ENCODE data around the gene CFAP90.

DNA sequence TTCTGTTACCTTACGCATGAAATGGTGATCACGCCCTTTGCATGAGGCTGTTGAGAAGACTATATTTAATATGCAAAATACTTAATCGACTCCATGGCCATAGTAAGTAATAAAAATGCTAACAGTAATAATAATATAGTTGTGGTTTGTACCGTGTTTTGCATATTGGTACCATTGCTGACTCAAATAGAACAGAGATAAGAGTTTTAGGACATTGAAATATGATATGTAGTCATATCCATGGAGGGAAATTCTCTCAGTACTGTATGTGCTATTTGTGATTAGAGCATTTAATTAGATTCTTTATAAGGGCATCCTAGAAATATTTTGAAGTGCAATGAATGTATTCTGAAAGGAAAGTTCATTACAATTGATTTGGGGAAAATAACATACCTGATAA is 41.9 kb downstream of the CFAP90 start:
- TF ChIP-seq, protein P1, sequence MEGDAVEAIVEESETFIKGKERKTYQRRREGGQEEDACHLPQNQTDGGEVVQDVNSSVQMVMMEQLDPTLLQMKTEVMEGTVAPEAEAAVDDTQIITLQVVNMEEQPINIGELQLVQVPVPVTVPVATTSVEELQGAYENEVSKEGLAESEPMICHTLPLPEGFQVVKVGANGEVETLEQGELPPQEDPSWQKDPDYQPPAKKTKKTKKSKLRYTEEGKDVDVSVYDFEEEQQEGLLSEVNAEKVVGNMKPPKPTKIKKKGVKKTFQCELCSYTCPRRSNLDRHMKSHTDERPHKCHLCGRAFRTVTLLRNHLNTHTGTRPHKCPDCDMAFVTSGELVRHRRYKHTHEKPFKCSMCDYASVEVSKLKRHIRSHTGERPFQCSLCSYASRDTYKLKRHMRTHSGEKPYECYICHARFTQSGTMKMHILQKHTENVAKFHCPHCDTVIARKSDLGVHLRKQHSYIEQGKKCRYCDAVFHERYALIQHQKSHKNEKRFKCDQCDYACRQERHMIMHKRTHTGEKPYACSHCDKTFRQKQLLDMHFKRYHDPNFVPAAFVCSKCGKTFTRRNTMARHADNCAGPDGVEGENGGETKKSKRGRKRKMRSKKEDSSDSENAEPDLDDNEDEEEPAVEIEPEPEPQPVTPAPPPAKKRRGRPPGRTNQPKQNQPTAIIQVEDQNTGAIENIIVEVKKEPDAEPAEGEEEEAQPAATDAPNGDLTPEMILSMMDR (conservative IDR thresholded peaks at IDR 0.05) = no peak
- TF ChIP-seq EZH2 (IDR thresholded peaks at IDR 0.05; ENCODE audit: low read depth) = no peak
